Ishikawa (cell line): ENCODE results near the gene ARHGEF28.

ENCODE experiments used
- CEBPB ChIP-seq: IDR thresholded peaks from 2 replicates; pipeline ENCODE4 v1.6.1; 2012
- CREB1 ChIP-seq: IDR thresholded peaks from 2 replicates; pipeline ENCODE4 v1.6.1; 2012; ENCODE audit warnings: low read depth
- EGR1 ChIP-seq: IDR thresholded peaks from 2 replicates; pipeline ENCODE4 v1.6.1; 2012
- EP300 ChIP-seq: IDR thresholded peaks from 2 replicates; pipeline ENCODE4 v1.6.1; 2012; ENCODE audit warnings: borderline replicate concordance
- FOXM1 ChIP-seq: IDR thresholded peaks from 2 replicates; pipeline ENCODE4 v1.6.1; 2012; ENCODE audit warnings: low read depth, borderline replicate concordance
- NFIC ChIP-seq: IDR thresholded peaks from 2 replicates; pipeline ENCODE4 v1.6.1; 2012
- RAD21 ChIP-seq: IDR thresholded peaks from 2 replicates; pipeline ENCODE4 v1.6.1; 2012; ENCODE audit warnings: low read depth
- REST ChIP-seq: IDR thresholded peaks from 2 replicates; pipeline ENCODE4 v1.6.1; 2012; ENCODE audit warnings: low read depth, mild to moderate bottlenecking
- TAF1 ChIP-seq: IDR thresholded peaks from 2 replicates; pipeline ENCODE4 v1.6.1; 2012; ENCODE audit warnings: low read depth, mild to moderate bottlenecking
- TCF12 ChIP-seq: IDR thresholded peaks from 2 replicates; pipeline ENCODE4 v1.6.1; 2012; ENCODE audit warnings: low read depth
- TEAD4 ChIP-seq: IDR thresholded peaks from 2 replicates; pipeline ENCODE4 v1.6.1; 2012
- USF1 ChIP-seq: IDR thresholded peaks from 2 replicates; pipeline ENCODE4 v1.6.1; 2012
- YY1 ChIP-seq: IDR thresholded peaks from 2 replicates; pipeline ENCODE4 v1.6.1; 2012; ENCODE audit warnings: low read depth
- ZBTB7A ChIP-seq: IDR thresholded peaks from 2 replicates; pipeline ENCODE4 v1.6.1; 2012; ENCODE audit warnings: low read depth
- TF ChIP-seq, protein P1 (sequence below): IDR thresholded peaks from 2 replicates; pipeline ENCODE4 v1.6.1; 2012

Gene ARHGEF28

GRCh38 chr5:73981704-73982103 lies 355.7 kb downstream of the ARHGEF28 start:
- TF ChIP-seq REST (no peak), TCF12 (no peak), EP300 (no peak), ZBTB7A (no peak), CEBPB (no peak), RAD21 (no peak), USF1 (no peak), TAF1 (no peak)

GRCh38 chr5:73983644-73984043 lies 357.6 kb downstream of the ARHGEF28 start:
- TF ChIP-seq REST (no peak), CEBPB (no peak), FOXM1 (no peak), USF1 (no peak), YY1 (no peak)
- TF ChIP-seq, protein P1, sequence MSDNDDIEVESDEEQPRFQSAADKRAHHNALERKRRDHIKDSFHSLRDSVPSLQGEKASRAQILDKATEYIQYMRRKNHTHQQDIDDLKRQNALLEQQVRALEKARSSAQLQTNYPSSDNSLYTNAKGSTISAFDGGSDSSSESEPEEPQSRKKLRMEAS: no peak

DNA sequence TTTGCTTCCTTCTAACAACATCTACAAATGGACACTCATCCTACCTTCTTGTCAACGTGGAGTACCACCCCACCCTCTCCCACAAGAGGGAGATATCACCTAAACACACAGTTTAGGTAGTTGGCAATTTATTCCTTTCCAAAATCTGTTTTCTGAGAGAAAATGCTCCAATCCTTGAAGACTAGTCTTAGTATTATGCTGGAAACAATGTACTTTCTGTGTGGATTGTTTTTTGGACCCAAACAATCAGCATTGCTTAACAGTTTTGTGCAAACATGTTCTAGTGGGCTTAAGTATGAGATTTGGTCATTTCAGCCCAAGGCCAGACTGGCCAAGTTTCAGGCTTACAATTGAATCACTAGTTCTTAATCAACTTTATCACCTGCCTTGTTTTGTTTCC lies 359.1 kb downstream of the ARHGEF28 start:
- TF ChIP-seq CEBPB: no peak
- TF ChIP-seq RAD21: peak; percentile 63

DNA sequence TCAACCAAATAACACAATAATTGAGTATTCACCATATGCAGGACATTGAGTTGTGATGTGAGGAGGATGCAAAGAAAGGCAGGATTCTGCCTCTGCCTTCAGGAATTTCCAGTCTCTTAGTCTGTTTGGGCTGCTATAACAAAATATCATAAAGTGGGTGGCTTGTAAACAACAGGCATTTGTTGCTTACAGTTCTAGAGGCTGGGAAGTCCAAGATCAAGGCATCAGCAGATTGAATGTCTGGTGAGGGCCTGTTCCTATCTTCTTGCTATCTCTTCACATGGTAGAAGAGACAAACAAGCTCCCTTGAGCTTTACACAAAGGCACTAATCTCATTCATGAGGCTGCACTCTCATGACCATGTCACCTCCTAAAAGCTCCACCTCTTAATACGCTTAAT lies 360.7 kb downstream of the ARHGEF28 start:
- TF ChIP-seq, protein P1: no peak
- no peak for TF ChIP-seq RAD21
- no peak for TF ChIP-seq YY1
- TF ChIP-seq TEAD4: no peak
- TF ChIP-seq EGR1: no peak
- no peak for TF ChIP-seq TCF12
- TF ChIP-seq USF1: no peak
- no peak for TF ChIP-seq FOXM1
- TF ChIP-seq CREB1: no peak
- TF ChIP-seq EP300: no peak
- TF ChIP-seq REST: no peak
- no peak for TF ChIP-seq NFIC

DNA sequence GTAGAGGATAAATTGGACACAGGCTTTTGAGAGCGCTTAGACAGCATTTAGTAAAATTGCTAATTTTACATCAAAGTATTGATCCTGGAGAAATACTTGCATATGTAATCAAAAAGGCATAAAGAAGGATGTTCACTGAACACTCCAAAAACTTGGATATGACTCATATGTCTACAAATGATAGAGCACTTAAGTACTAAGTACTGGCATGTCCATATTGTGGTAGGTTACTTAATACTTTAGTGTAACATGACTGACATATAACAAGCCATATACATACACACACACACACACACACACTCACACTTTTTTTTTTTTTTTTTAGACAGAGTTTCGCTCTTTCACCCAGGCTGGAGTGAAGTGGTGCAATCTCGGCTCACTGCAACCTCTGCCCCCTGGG lies 361.9 kb downstream of the ARHGEF28 start:
- TF ChIP-seq USF1 (no peak), TCF12 (no peak), NFIC (no peak), RAD21 (no peak), CREB1 (no peak), TEAD4 (no peak), YY1 (no peak), TAF1 (no peak), EGR1 (no peak), CEBPB (no peak), EP300 (no peak), REST (no peak), ZBTB7A (no peak)
- TF ChIP-seq, protein P1: no peak
